GM10266 (cell line): ENCODE data around the gene ZNF823.
A peak's percentile ranks its signal among the peaks of the same experiment; 100 is the strongest.

ENCODE experiments used
- DNase-seq: peaks from one replicate; pipeline ENCODE4 v3.0.0; 2012; ENCODE audit errors: extremely low spot score
- CTCF ChIP-seq: IDR thresholded peaks from 2 replicates; pipeline ENCODE4 v1.5.1; 2012; ENCODE audit warnings: mild to moderate bottlenecking, low read depth; ENCODE audit not compliant: control insufficient read depth, insufficient read depth; ENCODE audit errors: missing control alignments

ZNF823 gene

GRCh38 chr19:11754663-11755062, 15.9 kb upstream of the ZNF823 start:
- no peak for TF ChIP-seq CTCF
- no peak for DNase-seq

GRCh38 chr19:11752244-11752736, 13.5 kb upstream of the ZNF823 start:
- no peak for DNase-seq
- TF ChIP-seq CTCF, result no peak

GRCh38 chr19:11749751-11750150, 11.0 kb upstream of the ZNF823 start:
- no peak for DNase-seq
- TF ChIP-seq CTCF, result no peak

- no peak for DNase-seq
- TF ChIP-seq CTCF, result no peak
Observed at GRCh38 chr19:11747277-11747676, 8.5 kb upstream of the ZNF823 start.

GRCh38 chr19:11745869-11746268, 7.1 kb upstream of the ZNF823 start:
- no peak for TF ChIP-seq CTCF
- no peak for DNase-seq

- peak; percentile 13 for TF ChIP-seq CTCF
- peak; percentile 54 for DNase-seq
Observed at GRCh38 chr19:11737964-11738745, 591 bp downstream of the ZNF823 start.

GRCh38 chr19:11736696-11737095, 2.0 kb downstream of the ZNF823 start:
- DNase-seq, result peak; percentile 55

More at GRCh38 chr19:11736696-11737095, 2.0 kb downstream of the ZNF823 start:
- TF ChIP-seq CTCF, result no peak
